B cell (primary cell): ENCODE measurements around the gene PSPC1. TPM values are rescaled to one million over a fixed set of nuclear protein-coding genes. Genes with fewer than 3 reads are reported as not detected.

Source experiments
- ATAC-seq: fragments of 200-7000 bp; cut with Tn5 transposase; one replicate; pipeline ENCODE4 v1.10.0; 2021; ENCODE audit warnings: low read depth, mild to moderate bottlenecking, moderate number of reproducible peaks, moderate library complexity
- CTCF ChIA-PET: fragments of 350-600 bp; sonication (Branson Sonifier 250); formaldehyde crosslinking; loops from one replicate; lab custom pipeline; 2021; ENCODE audit warnings: antibody characterized with exemption, inconsistent platforms; lab: Charles Lee
- POLR2A ChIA-PET: fragments of 350-600 bp; sonication (Branson Sonifier 250); formaldehyde crosslinking; loops from one replicate; lab custom pipeline; 2021; ENCODE audit warnings: antibody characterized with exemption; lab: Charles Lee
- DNase-seq: peaks from one replicate; pipeline ENCODE4 v3.0.0; 2013
- H2AFZ ChIP-seq: 2 replicates; pipeline ENCODE4 v1.6.1; 2012; ENCODE audit warnings: mild to moderate bottlenecking, low read depth, low read length; ENCODE audit not compliant: insufficient read depth, poor library complexity, severe bottlenecking
- H3K27ac ChIP-seq, 2 donors: 1 replicate in 1 of 2; 2 replicates in 1 of 2; pipeline ENCODE4 v1.5.1; 2012 to 2013; ENCODE audit warnings: low read length in 2 of 2, mild to moderate bottlenecking in 2 of 2, moderate library complexity in 1 of 2
- H3K27me3 ChIP-seq, 4 experiments: fragments of 200-600 bp in 1 of 4; sonication (generic) in 1 of 4; replicated peaks in 1 of 4; 1 replicate in 2 of 4; 2 replicates in 2 of 4; pipeline versions ENCODE4 v1.6.1 to v1.7.0; 2013 to 2016; ENCODE audit warnings: low read length in 3 of 4, mild to moderate bottlenecking in 2 of 4, mixed read lengths in 1 of 4, moderate library complexity in 1 of 4; ENCODE audit not compliant: insufficient read depth in 4 of 4, control insufficient read depth in 3 of 4; ENCODE audit errors: control extremely low read depth in 1 of 4
- H3K36me3 ChIP-seq, 2 experiments: replicated peaks in 1 of 2; 1 replicate in 1 of 2; 2 replicates in 1 of 2; pipeline versions ENCODE4 v1.6.1 to v1.7.1; 2013; ENCODE audit warnings: low read length in 1 of 2; ENCODE audit not compliant: insufficient read depth in 2 of 2, control insufficient read depth in 1 of 2; ENCODE audit errors: control extremely low read depth in 1 of 2, extremely low read depth in 1 of 2
- H3K4me1 ChIP-seq, 2 donors: fragments of 200-600 bp in 1 of 2; sonication (generic) in 1 of 2; 1 replicate in 1 of 2; 2 replicates in 1 of 2; pipeline versions ENCODE4 v1.5.1 to v1.6.1; 2013 to 2017; ENCODE audit warnings: low read length in 2 of 2; ENCODE audit not compliant: control insufficient read depth in 2 of 2, insufficient read depth in 2 of 2
- H3K4me2 ChIP-seq: replicated peaks from 2 replicates; pipeline ENCODE3; 2012; ENCODE audit warnings: mild to moderate bottlenecking, low read depth, low read length; ENCODE audit not compliant: poor library complexity, severe bottlenecking
- H3K4me3 ChIP-seq, 5 experiments: fragments of 200-600 bp in 1 of 5; sonication (generic) in 1 of 5; 1 replicate in 3 of 5; 2 replicates in 2 of 5; pipeline versions ENCODE4 v1.5.1 to v1.7.0; 2011 to 2016; ENCODE audit warnings: low read length in 4 of 5, mild to moderate bottlenecking in 4 of 5, low read depth in 2 of 5, control low read depth in 1 of 5, moderate library complexity in 1 of 5; ENCODE audit not compliant: insufficient read depth in 1 of 5; ENCODE audit errors: control extremely low read depth in 1 of 5, extremely low read depth in 1 of 5
- H3K79me2 ChIP-seq: fragments of 200-600 bp; sonication (generic); one replicate; pipeline ENCODE4 v1.6.0; 2016; ENCODE audit warnings: low read length; ENCODE audit not compliant: control insufficient read depth, insufficient read depth
- H3K9ac ChIP-seq: fragments of 200-600 bp; sonication (generic); 2 replicates; pipeline ENCODE4 v1.6.1; 2017; ENCODE audit warnings: mild to moderate bottlenecking, low read length, moderate library complexity
- H3K9me3 ChIP-seq, 3 donors: one replicate each; pipeline versions ENCODE4 v1.6.1 to v1.7.1; 2013; ENCODE audit warnings: low read length in 2 of 3; ENCODE audit not compliant: control insufficient read depth in 2 of 3, insufficient read depth in 1 of 3; ENCODE audit errors: control extremely low read depth in 1 of 3
- H4K20me1 ChIP-seq: 2 replicates; pipeline ENCODE4 v1.6.0; 2012; ENCODE audit warnings: mild to moderate bottlenecking, low read length; ENCODE audit not compliant: insufficient read depth, control insufficient read depth, poor library complexity, severe bottlenecking
- H3K27ac Mint-ChIP-seq: one replicate; pipeline ENCODE4 v1.8.0; 2021; ENCODE audit warnings: mixed read lengths
- H3K27me3 Mint-ChIP-seq: one replicate; pipeline ENCODE4 v1.8.0; 2021; ENCODE audit warnings: mixed read lengths
- H3K4me1 Mint-ChIP-seq: one replicate; pipeline ENCODE4 v1.8.0; 2021; ENCODE audit warnings: mixed read lengths
- H3K4me3 Mint-ChIP-seq: one replicate; pipeline ENCODE4 v1.8.0; 2021; ENCODE audit warnings: mixed read lengths
- H3K9me3 Mint-ChIP-seq: one replicate; pipeline ENCODE4 v1.8.0; 2022; ENCODE audit warnings: mixed read lengths; ENCODE audit not compliant: insufficient read depth
- EZH2 ChIP-seq: IDR thresholded peaks from 2 replicates; pipeline ENCODE4 v1.6.1; 2012; ENCODE audit warnings: borderline replicate concordance, low read depth, mild to moderate bottlenecking, moderate library complexity, low read length; ENCODE audit not compliant: insufficient read depth, poor library complexity, severe bottlenecking
- WGBS: methylation state at CpG from one replicate; pipeline ENCODE4 v1.1.5; 2013; ENCODE audit warnings: missing lambda C conversion rate; ENCODE audit not compliant: insufficient coverage; 5-methylcytosine and 5-hydroxymethylcytosine counted together
- intact Hi-C: fragments of 100-400 bp; cut with micrococcal nuclease; formaldehyde crosslinking; loops from one replicate; pipeline ENCODE4 v1.10.0; 2022
- polyA plus RNA-seq: library from polyadenylated mRNA; depleted of rRNA; stranded (reverse); fragments of >200 nt; gene quantifications from 2 replicates; pipeline ENCODE4 v1.2.3, GENCODE V29; 2012
- total RNA-seq, 2 donors: library from RNA; stranded (reverse); fragments of 120-200 nt in 1 of 2; gene quantifications; 1 replicate in 1 of 2; 2 replicates in 1 of 2; pipeline versions ENCODE4 v1.2.3 to v1.2.4, GENCODE V29; 2013 to 2022
- TF ChIP-seq, protein P1 (sequence below): fragments of 200-600 bp; IDR thresholded peaks from one replicate; pipeline ENCODE4 v1.8.0; 2022; ENCODE audit warnings: antibody characterized with exemption, mild to moderate bottlenecking

Gene PSPC1
- total and polyA plus RNA-seq, 2 donors (not counting 1 experiment from before 2014, with no cell fraction given): 55.3 to 121 TPM

DNA sequence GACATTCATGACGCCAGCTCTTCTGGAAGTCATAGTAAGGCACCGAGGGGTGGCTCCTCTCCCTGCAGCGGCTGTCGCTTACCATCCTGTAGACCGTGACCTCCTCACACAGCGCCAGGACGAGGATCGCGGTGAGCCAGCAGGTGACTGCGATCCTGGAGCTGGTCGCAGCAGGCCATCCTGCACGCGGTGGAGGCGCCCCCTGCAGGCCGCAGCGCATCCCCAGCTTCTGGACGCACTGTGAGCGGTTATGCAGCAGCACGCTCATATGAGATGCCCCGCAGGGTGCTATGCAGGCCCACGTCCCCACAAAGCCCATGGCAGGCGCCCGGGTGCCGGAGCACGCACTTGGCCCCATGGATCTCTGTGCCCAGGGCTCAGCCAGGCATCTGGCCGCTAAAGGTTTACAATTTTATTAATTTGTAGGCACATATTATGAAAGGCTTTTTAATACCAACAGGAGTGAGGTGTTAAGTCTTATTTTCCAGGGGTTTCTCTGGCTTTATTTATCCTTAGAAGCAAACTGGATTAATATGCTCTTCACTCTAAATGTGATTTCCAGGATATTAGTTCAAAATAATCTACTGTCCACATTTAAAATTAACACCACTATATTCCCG, 35.6 kb upstream of the PSPC1 start:
- Mint-ChIP-seq H3K27ac (no peak overlapping the region), H3K4me3 (no peak overlapping the region), H3K4me1 (no peaks in the 10 kb centered on the region), H3K9me3 (no peaks in the 10 kb centered on the region), H3K27me3 (no peaks in the 10 kb centered on the region)
- Histone ChIP-seq H2AFZ (no peak overlapping the region), H3K9ac (no peak overlapping the region), H3K4me3 (no peak overlapping the region), H3K9me3 (peaks cover 0 to 6% (median 0%) of the 10 kb centered on the region in 3 donors), H3K4me2 (no peak overlapping the region), H3K79me2 (peaks cover 5% of the 10 kb centered on the region), H4K20me1 (no peaks in the 10 kb centered on the region), H3K27ac (no peak overlapping the region), H3K27me3 (no peaks in the 10 kb centered on the region), H3K36me3 (peaks cover 0 to 18% of the 10 kb centered on the region in 2 experiments), H3K4me1 (no peaks in the 10 kb centered on the region)
- TF ChIP-seq, protein P1, sequence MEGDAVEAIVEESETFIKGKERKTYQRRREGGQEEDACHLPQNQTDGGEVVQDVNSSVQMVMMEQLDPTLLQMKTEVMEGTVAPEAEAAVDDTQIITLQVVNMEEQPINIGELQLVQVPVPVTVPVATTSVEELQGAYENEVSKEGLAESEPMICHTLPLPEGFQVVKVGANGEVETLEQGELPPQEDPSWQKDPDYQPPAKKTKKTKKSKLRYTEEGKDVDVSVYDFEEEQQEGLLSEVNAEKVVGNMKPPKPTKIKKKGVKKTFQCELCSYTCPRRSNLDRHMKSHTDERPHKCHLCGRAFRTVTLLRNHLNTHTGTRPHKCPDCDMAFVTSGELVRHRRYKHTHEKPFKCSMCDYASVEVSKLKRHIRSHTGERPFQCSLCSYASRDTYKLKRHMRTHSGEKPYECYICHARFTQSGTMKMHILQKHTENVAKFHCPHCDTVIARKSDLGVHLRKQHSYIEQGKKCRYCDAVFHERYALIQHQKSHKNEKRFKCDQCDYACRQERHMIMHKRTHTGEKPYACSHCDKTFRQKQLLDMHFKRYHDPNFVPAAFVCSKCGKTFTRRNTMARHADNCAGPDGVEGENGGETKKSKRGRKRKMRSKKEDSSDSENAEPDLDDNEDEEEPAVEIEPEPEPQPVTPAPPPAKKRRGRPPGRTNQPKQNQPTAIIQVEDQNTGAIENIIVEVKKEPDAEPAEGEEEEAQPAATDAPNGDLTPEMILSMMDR: peak; percentile 29
- no peak for TF ChIP-seq EZH2
- peak; percentile 22 for DNase-seq
- intact Hi-C loops: no loop called here
- WGBS: 90% methylated on average over 23 of the region's 27 CpGs
- no peak for ATAC-seq
- ChIA-PET CTCF (interaction anchor here (0.6 to 0.8 kb wide), 2 partner anchors 18 kb away, joined by 3 read pairs; no protein-coding TSS in a partner anchor), POLR2A (no interaction called here)

DNA sequence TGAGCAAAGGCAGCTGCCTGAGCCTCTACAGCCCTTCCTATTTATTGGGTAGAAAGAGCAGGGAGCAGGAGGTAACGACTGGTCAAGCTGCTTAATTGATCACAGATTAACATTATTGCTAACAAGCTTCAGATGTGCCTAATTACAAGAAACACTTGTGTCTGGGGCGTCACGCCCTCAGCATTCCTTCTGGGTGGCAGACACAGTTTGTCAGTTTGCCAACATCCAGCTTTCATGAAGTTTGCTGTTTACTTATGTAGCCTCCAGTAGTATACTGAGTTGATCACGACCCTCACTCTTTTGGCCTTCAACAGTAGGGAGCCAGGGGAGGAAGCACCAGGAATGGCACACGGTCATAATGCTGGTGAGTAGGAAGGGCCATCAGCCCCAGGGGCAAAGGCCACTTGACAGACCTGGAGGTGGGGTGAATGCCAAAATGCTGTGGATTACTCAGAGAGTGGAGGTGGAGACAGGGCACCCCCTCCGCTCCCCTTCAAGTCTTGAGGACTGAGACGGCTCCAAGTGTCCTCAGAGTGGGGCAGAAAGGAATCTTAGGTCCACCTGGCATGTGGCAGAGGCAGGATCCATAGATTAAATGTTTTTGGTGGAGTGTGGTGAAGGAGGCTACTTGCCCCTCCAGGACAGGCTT, 34.9 kb upstream of the PSPC1 start:
- H3K27ac Mint-ChIP-seq: no peak overlapping the region
- DNase-seq (no peak), ATAC-seq (no peak)
- POLR2A ChIA-PET: no interaction called here
- Histone ChIP-seq H3K27me3 (no peaks in the 10 kb centered on the region), H3K9ac (no peak overlapping the region), H3K36me3 (peaks cover 0 to 14% of the 10 kb centered on the region in 2 experiments), H3K4me1 (no peaks in the 10 kb centered on the region), H3K4me2 (no peak overlapping the region), H3K9me3 (peaks cover 0 to 6% (median 0%) of the 10 kb centered on the region in 3 donors), H2AFZ (no peak overlapping the region), H3K79me2 (peaks cover 1% of the 10 kb centered on the region), H4K20me1 (no peaks in the 10 kb centered on the region), H3K4me3 (no peak overlapping the region), H3K27ac (no peak overlapping the region)
- CTCF ChIA-PET: interaction anchor here (0.8 kb wide), 1 partner anchor 19 kb away, joined by 3 read pairs; no protein-coding TSS in a partner anchor
- no peaks in the 10 kb centered on the region for H3K27me3 Mint-ChIP-seq
- no peaks in the 10 kb centered on the region for H3K9me3 Mint-ChIP-seq
- WGBS: 99% methylated on average over 6 of the region's 7 CpGs
- TF ChIP-seq EZH2: no peak
- TF ChIP-seq, protein P1: no peak
- no peak overlapping the region for H3K4me3 Mint-ChIP-seq
- H3K4me1 Mint-ChIP-seq: no peaks in the 10 kb centered on the region
- intact Hi-C loops: no loop called here
